Measurements from ENCODE around the gene UBAP1. TPM values are rescaled to one million over a fixed set of nuclear protein-coding genes. Genes with fewer than 3 reads are reported as not detected.

UBAP1 gene
- 10 to 100 TPM; 28.3 to 36.5 TPM for total RNA-seq

GRCh38 chr9:34178436-34179212, at the start of gene UBAP1:
Gene UBAP1 (plus strand): TSS chr9:34179043. CDS start chr9:34220915, 41,872 bp downstream.

Small RNA genes within 50 kb of the gene (small RNA-seq; reads per million reads assigned to genes)
- gene AL353662.3 (0 reads per million in 2 donors), gene RNA5SP282 (0 reads per million in 2 donors), gene RNU2-50P (0.06 to 0.30 reads per million in 2 donors)

Other genes starting within 250 kb of the UBAP1 start
- gene UBAP2, start 130.2 kb upstream of the UBAP1 start, total RNA-seq, result 10 to 100 TPM; 23.7 to 26.0 TPM
- gene DCAF12, start 52.3 kb upstream of the UBAP1 start, total RNA-seq, result 10 to 100 TPM; 23.4 to 33.6 TPM
- gene KIF24, start 150.2 kb downstream of the UBAP1 start, total RNA-seq, result 1 to 10 TPM; 5.5 to 7.7 TPM
- gene NUDT2, start 150.5 kb downstream of the UBAP1 start, total RNA-seq, result 10 to 100 TPM; 12.7 to 22.6 TPM
- gene MYORG, start 197.9 kb downstream of the UBAP1 start, total RNA-seq, result 1 to 10 TPM in 1 of 2 donors, under 1 TPM in 1; 0.67 to 5.5 TPM